IMR-90 (cell line): ENCODE data around the gene C5orf58. TPM values are rescaled to one million over a fixed set of nuclear protein-coding genes. Genes with fewer than 3 reads are reported as not detected.

ENCODE experiments used
- ATAC-seq: fragments of 200-7000 bp; cut with Tn5 transposase; 2 replicates; pipeline ENCODE4 v1.9.1; 2020; ENCODE audit warnings: low read depth, mild to moderate bottlenecking, moderate library complexity
- BruUV-seq: library from RNA; stranded (reverse); fragments of 400-500 nt; replicated peaks from 2 replicates; lab custom pipeline; 2021; lab: Mats Ljungman, UMichigan
- CTCF ChIA-PET: fragments of 300-600 bp; formaldehyde crosslinking; extraction: SDS; loops from one replicate; lab custom pipeline; 2021; ENCODE audit warnings: antibody characterized with exemption; lab: Yijun Ruan, JAX
- POLR2A ChIA-PET: fragments of 300-600 bp; sonication (Branson Sonifier 250); formaldehyde crosslinking; loops from one replicate; lab custom pipeline; 2022; ENCODE audit warnings: antibody characterized with exemption; ENCODE audit not compliant: unreplicated experiment; lab: Charles Lee
- DNase-seq: peaks from one replicate; pipeline ENCODE4 v3.0.0; 2013
- H2AFZ ChIP-seq: replicated peaks from 2 replicates; pipeline ENCODE3; 2013; ENCODE audit warnings: low read length, mild to moderate bottlenecking; ENCODE audit not compliant: poor library complexity
- H2AK5ac ChIP-seq: 2 replicates; pipeline ENCODE4 v1.6.1; 2013; ENCODE audit warnings: low read depth, low read length, inconsistent platforms
- H2AK9ac ChIP-seq: replicated peaks from 2 replicates; pipeline ENCODE3; 2013; ENCODE audit warnings: mild to moderate bottlenecking, low read depth, low read length, moderate library complexity; ENCODE audit not compliant: poor library complexity
- H2BK120ac ChIP-seq: 2 replicates; pipeline ENCODE4 v1.6.1; 2013; ENCODE audit warnings: low read depth, low read length, inconsistent platforms
- H2BK15ac ChIP-seq: 3 replicates; pipeline ENCODE4 v1.6.1; 2013; ENCODE audit warnings: low read depth, low read length, inconsistent platforms
- H2BK20ac ChIP-seq: 2 replicates; pipeline ENCODE4 v1.6.1; 2013; ENCODE audit warnings: low read depth, mild to moderate bottlenecking, inconsistent platforms, low read length, moderate library complexity
- H2BK5ac ChIP-seq: 2 replicates; pipeline ENCODE4 v1.6.1; 2013; ENCODE audit warnings: mild to moderate bottlenecking, low read depth, low read length, inconsistent platforms; ENCODE audit not compliant: poor library complexity, severe bottlenecking
- H3K14ac ChIP-seq: replicated peaks from 2 replicates; pipeline ENCODE4 v1.6.1; 2013; ENCODE audit warnings: low read depth, low read length, inconsistent platforms
- H3K18ac ChIP-seq: 2 replicates; pipeline ENCODE4 v1.6.1; 2013; ENCODE audit warnings: low read depth, low read length, control low read depth
- H3K23ac ChIP-seq: 2 replicates; pipeline ENCODE4 v1.6.1; 2013; ENCODE audit warnings: low read depth, low read length, inconsistent platforms
- H3K27ac ChIP-seq: 2 replicates; pipeline ENCODE4 v1.5.1; 2013; ENCODE audit warnings: mild to moderate bottlenecking, control low read depth, low read length; ENCODE audit not compliant: insufficient read depth
- H3K27me3 ChIP-seq: 2 replicates; pipeline ENCODE4 v1.6.1; 2013; ENCODE audit warnings: low read length; ENCODE audit not compliant: control insufficient read depth, insufficient read depth
- H3K36me3 ChIP-seq: 2 replicates; pipeline ENCODE4 v1.6.1; 2013; ENCODE audit warnings: low read length, mixed read lengths; ENCODE audit not compliant: control insufficient read depth, insufficient read depth
- H3K4ac ChIP-seq: 2 replicates; pipeline ENCODE4 v1.6.1; 2013; ENCODE audit warnings: low read depth, low read length, inconsistent platforms
- H3K4me1 ChIP-seq: 2 replicates; pipeline ENCODE4 v1.6.1; 2013; ENCODE audit warnings: low read length, mixed read lengths; ENCODE audit not compliant: control insufficient read depth, insufficient read depth
- H3K4me2 ChIP-seq: 2 replicates; pipeline ENCODE4 v1.6.1; 2013; ENCODE audit warnings: low read depth, mild to moderate bottlenecking, control low read depth, low read length, moderate library complexity
- H3K4me3 ChIP-seq: 2 replicates; pipeline ENCODE4 v1.5.1; 2013; ENCODE audit warnings: low read depth, mild to moderate bottlenecking, control low read depth, low read length, moderate library complexity; ENCODE audit not compliant: insufficient read depth
- H3K56ac ChIP-seq: 2 replicates; pipeline ENCODE4 v1.6.1; 2013; ENCODE audit warnings: low read length, inconsistent platforms; ENCODE audit not compliant: insufficient read depth; ENCODE audit errors: extremely low read depth
- H3K79me1 ChIP-seq, 2 experiments: 2 replicates each; pipeline ENCODE4 v1.6.1; 2013; ENCODE audit warnings: low read length in 2 of 2, inconsistent platforms in 1 of 2, low read depth in 1 of 2
- H3K9ac ChIP-seq: 2 replicates; pipeline ENCODE4 v1.6.1; 2013; ENCODE audit warnings: low read depth, low read length, control low read depth
- H3K9me1 ChIP-seq: 2 replicates; pipeline ENCODE4 v1.6.1; 2013; ENCODE audit warnings: low read length, inconsistent platforms; ENCODE audit not compliant: insufficient read depth
- H3K9me3 ChIP-seq: 2 replicates; pipeline ENCODE4 v1.6.1; 2013; ENCODE audit warnings: low read length; ENCODE audit not compliant: control insufficient read depth, insufficient read depth
- H4K20me1 ChIP-seq: 2 replicates; pipeline ENCODE4 v1.6.1; 2013; ENCODE audit warnings: low read length, inconsistent platforms; ENCODE audit not compliant: insufficient read depth
- H4K5ac ChIP-seq: 2 replicates; pipeline ENCODE4 v1.6.1; 2013; ENCODE audit warnings: mild to moderate bottlenecking, low read depth, low read length, control low read depth
- H4K8ac ChIP-seq, 2 experiments: 2 replicates each; pipeline ENCODE4 v1.6.1; 2013; ENCODE audit warnings: low read depth in 2 of 2, low read length in 2 of 2, control low read depth in 1 of 2, inconsistent platforms in 1 of 2
- H4K91ac ChIP-seq: 2 replicates; pipeline ENCODE4 v1.6.1; 2013; ENCODE audit warnings: low read depth, low read length, inconsistent platforms; ENCODE audit not compliant: insufficient read depth
- BHLHE40 ChIP-seq: fragments of 150-350 bp; IDR thresholded peaks from 2 replicates; pipeline ENCODE4 v1.6.1; 2016; ENCODE audit warnings: mild to moderate bottlenecking, low read depth, low read length
- CEBPB ChIP-seq: IDR thresholded peaks from 2 replicates; pipeline ENCODE4 v1.6.1; 2012; ENCODE audit warnings: low read depth, low read length, improper control_type of control experiment
- CTCF ChIP-seq: conservative IDR thresholded peaks from 2 replicates; pipeline ENCODE4 v1.5.1; 2012; ENCODE audit warnings: mild to moderate bottlenecking, low read depth, low read length, improper control_type of control experiment
- ELK1 ChIP-seq: fragments of 150-350 bp; IDR thresholded peaks from 2 replicates; pipeline ENCODE4 v1.6.1; 2016; ENCODE audit warnings: low read depth, mild to moderate bottlenecking, low read length, moderate library complexity, borderline replicate concordance
- FOS ChIP-seq: fragments of 150-350 bp; IDR thresholded peaks from 2 replicates; pipeline ENCODE4 v1.6.1; 2016; ENCODE audit warnings: low read depth, low read length
- MAFK ChIP-seq: IDR thresholded peaks from 2 replicates; pipeline ENCODE4 v1.6.1; 2012; ENCODE audit warnings: low read depth, low read length, improper control_type of control experiment
- MXI1 ChIP-seq: IDR thresholded peaks from 2 replicates; pipeline ENCODE4 v1.6.1; 2012; ENCODE audit warnings: low read depth, mild to moderate bottlenecking, low read length, moderate library complexity, borderline replicate concordance
- NFE2L2 ChIP-seq: fragments of 150-350 bp; IDR thresholded peaks from 2 replicates; pipeline ENCODE4 v1.6.1; 2016; ENCODE audit warnings: low read depth, mild to moderate bottlenecking, low read length
- POLR2A ChIP-seq: IDR thresholded peaks from 2 replicates; pipeline ENCODE4 v1.6.1; 2012; ENCODE audit warnings: mild to moderate bottlenecking, low read depth, low read length
- RAD21 ChIP-seq: IDR thresholded peaks from 2 replicates; pipeline ENCODE4 v1.6.1; 2012; ENCODE audit warnings: low read length, improper control_type of control experiment
- RCOR1 ChIP-seq: IDR thresholded peaks from 2 replicates; pipeline ENCODE4 v1.6.1; 2012; ENCODE audit warnings: mild to moderate bottlenecking, low read length, improper control_type of control experiment; ENCODE audit not compliant: insufficient replicate concordance
- RFX5 ChIP-seq: IDR thresholded peaks from 2 replicates; pipeline ENCODE4 v1.8.0; 2012; ENCODE audit warnings: low read depth, mild to moderate bottlenecking, low read length, moderate library complexity
- SMC3 ChIP-seq: fragments of 150-350 bp; IDR thresholded peaks from 2 replicates; pipeline ENCODE4 v1.6.1; 2016; ENCODE audit warnings: low read depth, mild to moderate bottlenecking, antibody characterized with exemption, low read length, moderate library complexity
- whole genome bisulfite sequencing, 2 experiments: methylation state at CpG; one replicate each; pipeline versions ENCODE4 v1.1.5 to v1.1.7; 2013; ENCODE audit warnings: missing lambda C conversion rate in 2 of 2; ENCODE audit not compliant: insufficient read length in 1 of 2; ENCODE audit errors: extremely low coverage in 2 of 2; 5-methylcytosine and 5-hydroxymethylcytosine counted together
- dilution Hi-C: fragments of 300-500 bp; cut with HindIII; formaldehyde crosslinking; loops from one replicate; pipeline ENCODE4 v1.14.3; 2018; ENCODE audit warnings: low sequenced_read_pairs; ENCODE audit not compliant: unreplicated experiment
- in situ Hi-C: fragments of 300-500 bp; cut with MboI; formaldehyde crosslinking; loops from 3 replicates; pipeline ENCODE4 v1.14.3; 2019; ENCODE audit warnings: low sequenced_read_pairs, inconsistent platforms, mixed read lengths
- intact Hi-C: fragments of 100-400 bp; cut with micrococcal nuclease; formaldehyde crosslinking; loops from 2 replicates; pipeline ENCODE4 v1.10.0; 2022
- polyA plus RNA-seq, 3 experiments: library from polyadenylated mRNA; depleted of rRNA; stranded (reverse); fragments of >200 nt; gene quantifications; 2 replicates each; pipeline ENCODE4 v1.2.3, GENCODE V29; 2012; ENCODE audit warnings: low replicate concordance in 1 of 3
- total RNA-seq: library from RNA; depleted of rRNA; stranded (reverse); fragments of >200 nt; gene quantifications from 2 replicates; pipeline ENCODE4 v1.2.3, GENCODE V29; 2012

The C5orf58 gene
- total and polyA plus RNA-seq, 2 of the 4 experiments (the other 2 are of a cell fraction), result not detected

DNA sequence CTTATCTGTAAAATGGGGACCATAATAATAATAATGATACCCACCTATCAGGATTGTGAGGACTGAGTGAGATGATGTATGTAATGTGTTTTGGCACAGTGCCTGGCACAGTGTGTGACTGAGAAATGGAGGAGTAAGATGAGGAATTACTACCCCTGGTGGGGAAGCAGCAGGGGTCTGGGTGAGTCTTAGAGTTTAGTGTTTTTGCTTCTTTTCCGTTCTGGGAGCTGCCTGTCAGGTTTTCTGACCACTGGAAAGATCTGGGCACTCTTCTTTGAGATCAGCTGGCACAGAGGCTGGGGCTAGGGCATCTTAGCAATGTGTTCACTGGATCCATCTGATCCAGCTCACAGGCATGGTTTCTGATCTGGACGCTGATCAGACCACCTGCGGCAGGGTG, 56.3 kb downstream of the C5orf58 start:
- Histone ChIP-seq H3K9ac (no peak overlapping the region), H2BK20ac (no peak overlapping the region), H2AFZ (no peak overlapping the region), H3K56ac (no peak overlapping the region), H3K9me3 (no peaks in the 10 kb centered on the region), H3K18ac (no peak overlapping the region), H2AK9ac (no peak overlapping the region), H2BK120ac (no peak overlapping the region), H3K4ac (no peak overlapping the region), H3K36me3 (no peaks in the 10 kb centered on the region), H3K79me1 (no peaks in the 10 kb centered on the region), H4K5ac (no peak overlapping the region), H3K4me1 (no peaks in the 10 kb centered on the region), H3K4me2 (no peak overlapping the region), H3K4me3 (no peak overlapping the region), H3K14ac (no peak overlapping the region), H3K27ac (no peak overlapping the region), H4K8ac (no peak overlapping the region), H2AK5ac (no peak overlapping the region), H2BK15ac (no peak overlapping the region), H3K23ac (no peak overlapping the region), H4K91ac (no peak overlapping the region), H3K9me1 (no peaks in the 10 kb centered on the region), H4K20me1 (no peaks in the 10 kb centered on the region), H3K27me3 (no peaks in the 10 kb centered on the region), H2BK5ac (no peak overlapping the region)
- TF ChIP-seq RCOR1 (no peak), RFX5 (no peak), NFE2L2 (no peak), RAD21 (no peak), SMC3 (no peak), CTCF (no peak), MAFK (no peak), ELK1 (no peak), BHLHE40 (no peak), POLR2A (no peak), MXI1 (no peak), FOS (no peak), CEBPB (no peak)
- DNase-seq, result no peak
- in situ Hi-C loops (no loop called here), dilution Hi-C loops (no loop called here), intact Hi-C loops (no loop called here)
- ATAC-seq, result no peak
- no TSS peak for BruUV-seq
- ChIA-PET CTCF (no interaction called here), POLR2A (no interaction called here)
- no CpG with 5 or more reads among the region's 3 CpGs for WGBS, 2 experiments
